GM13977 (cell line): ENCODE measurements around the gene SPATS2L.

ENCODE experiments used
- DNase-seq: peaks from one replicate; pipeline ENCODE4 v3.0.0; 2012; ENCODE audit warnings: low spot score
- CTCF ChIP-seq: IDR thresholded peaks from 2 replicates; pipeline ENCODE4 v1.5.1; 2012; ENCODE audit warnings: mild to moderate bottlenecking, control low read depth; ENCODE audit not compliant: insufficient read depth; ENCODE audit errors: extremely low read depth, missing control alignments
- in situ Hi-C: fragments of 300-500 bp; cut with MboI; formaldehyde crosslinking; loops from one replicate; pipeline ENCODE4 v1.12.0; 2022; ENCODE audit warnings: low sequenced_read_pairs, low pct_unique_long_range_greater_than_20kb, mixed read lengths, inconsistent platforms; ENCODE audit not compliant: unreplicated experiment

The SPATS2L gene

DNA sequence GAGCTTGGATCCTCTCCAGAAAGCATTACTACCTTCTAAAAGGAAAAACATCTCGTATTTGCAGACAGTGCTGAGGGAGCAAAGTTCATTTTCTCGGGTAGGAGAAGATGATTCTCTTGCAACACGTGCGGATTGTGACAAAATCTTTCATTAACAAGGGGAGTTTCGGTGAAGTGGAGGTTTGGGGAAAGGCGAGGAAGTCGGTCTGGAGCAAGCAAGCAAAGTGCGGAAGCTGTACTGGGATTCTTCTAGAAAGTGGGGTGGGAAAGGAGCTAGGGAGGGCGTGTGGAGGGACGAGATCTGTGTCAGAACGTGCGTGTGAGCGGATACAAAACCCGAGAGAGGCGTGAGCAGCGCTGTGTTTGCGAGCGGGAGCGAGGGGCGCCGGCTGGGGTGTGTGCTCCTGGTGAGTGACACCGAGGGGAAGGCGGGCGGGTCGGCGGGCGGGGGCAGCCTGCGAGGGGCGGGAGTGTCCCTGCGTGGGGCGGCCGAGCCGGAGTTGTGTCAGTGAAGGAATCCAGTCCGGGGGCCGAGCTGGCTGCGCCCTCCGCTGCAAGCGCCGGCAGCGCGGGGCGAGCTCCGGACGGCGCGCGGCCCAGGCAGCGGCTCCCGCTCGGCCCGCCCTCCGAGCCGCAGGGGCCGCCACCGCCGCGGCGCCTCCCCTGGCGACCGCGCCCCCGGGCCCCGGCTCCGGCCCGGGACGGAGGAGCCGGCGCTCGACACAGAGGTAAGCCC is at the start of gene SPATS2L:
Gene SPATS2L (plus strand): TSS at position 498 of the 735 bp plus-strand sequence. CDS start 82,552 bp downstream, outside the sequence.
- in situ Hi-C loops: no loop called here
- peak; percentile 78 for DNase-seq
- TF ChIP-seq CTCF: no peak

GRCh38 chr2:200257570-200257969 is 48.9 kb upstream of the SPATS2L start:
- in situ Hi-C loops: no loop called here
- no peak for TF ChIP-seq CTCF

GRCh38 chr2:200258081-200258480 is 48.4 kb upstream of the SPATS2L start:
- in situ Hi-C loops: no loop called here
- DNase-seq: no peak
- TF ChIP-seq CTCF: no peak

More at GRCh38 chr2:200257570-200257969, 48.9 kb upstream of the SPATS2L start:
- DNase-seq: no peak

DNA sequence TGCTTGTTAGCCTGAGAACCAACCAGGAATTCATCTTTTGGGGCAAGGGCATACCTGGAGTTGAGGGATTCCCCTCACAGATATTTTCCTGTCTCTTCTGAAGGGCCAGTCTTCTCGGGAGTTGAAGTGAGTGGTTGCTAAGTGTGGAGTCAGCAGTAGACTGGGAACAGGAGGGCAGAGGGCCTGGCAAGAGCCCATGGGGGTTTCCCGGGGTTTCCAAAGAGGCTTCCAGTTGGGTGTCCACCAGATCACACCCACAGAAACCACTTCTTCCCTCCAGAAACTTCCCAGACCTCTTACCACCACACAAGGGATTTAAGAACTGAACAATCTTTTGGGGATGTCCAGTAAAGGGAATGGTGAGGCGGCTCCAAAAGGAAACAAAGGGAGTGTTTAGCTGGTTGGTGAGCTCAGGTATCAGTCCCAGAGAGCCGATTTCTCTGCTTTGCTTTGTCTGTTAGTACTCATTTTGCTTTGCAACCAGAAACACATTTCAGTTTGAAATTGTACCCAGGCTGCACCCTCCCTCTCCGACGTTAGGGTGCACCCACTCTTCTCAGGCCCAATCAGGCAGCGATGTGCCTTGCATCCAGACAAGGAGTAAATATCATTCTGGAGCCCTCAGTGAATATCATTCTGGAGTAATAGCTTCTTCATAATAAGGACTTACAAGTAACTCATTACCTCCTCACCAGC is 47.5 kb upstream of the SPATS2L start:
- in situ Hi-C loops: no loop called here
- no peak for DNase-seq
- no peak for TF ChIP-seq CTCF

GRCh38 chr2:200259577-200259957 is 46.9 kb upstream of the SPATS2L start:
- in situ Hi-C loops: no loop called here
- no peak for DNase-seq
- no peak for TF ChIP-seq CTCF

- no peak for DNase-seq
- no peak for TF ChIP-seq CTCF
- in situ Hi-C loops: no loop called here
These were observed 44.4 kb upstream of the SPATS2L start for GRCh38 chr2:200262047-200262446.
